Stimulated activated naive B cell treated with anti-CD40 and anti-IgM and Interleukin-4, amounts not matched to agents 10 μg/mL and 1 μg/mL and 100 μg/mL, for 72 hours (primary cell): ENCODE data around the gene COL10A1.
"Not testable (repeated sequence)": the region's sequence is repeated elsewhere in the genome, so short reads cannot be mapped to it uniquely, and the experiment has no call there.

ENCODE experiments used
- ATAC-seq, 2 donors: fragments of 150-1000 bp; cut with Tn5 transposase; replicated peaks; 2 replicates each; pipeline ENCODE4 v1.10.0; 2021; ENCODE audit warnings: moderate library complexity in 1 of 2
- DNase-seq: peaks from one replicate; pipeline ENCODE4 v3.0.0; 2021
- H3K27ac Mint-ChIP-seq: one replicate; pipeline ENCODE4 v1.8.0; 2022; ENCODE audit warnings: mild to moderate bottlenecking, mixed read lengths
- H3K27me3 Mint-ChIP-seq, 2 donors: one replicate each; pipeline ENCODE4 v1.8.0; 2022; ENCODE audit warnings: mixed read lengths in 2 of 2
- H3K36me3 Mint-ChIP-seq, 2 donors: one replicate each; pipeline ENCODE4 v1.8.0; 2022; ENCODE audit warnings: mixed read lengths in 2 of 2, mild to moderate bottlenecking in 1 of 2
- H3K4me1 Mint-ChIP-seq, 2 donors: one replicate each; pipeline ENCODE4 v1.8.0; 2022; ENCODE audit warnings: mixed read lengths in 2 of 2, mild to moderate bottlenecking in 1 of 2
- H3K4me3 Mint-ChIP-seq, 2 donors: one replicate each; pipeline ENCODE4 v1.8.0; 2022; ENCODE audit warnings: mild to moderate bottlenecking in 2 of 2, mixed read lengths in 2 of 2, moderate library complexity in 1 of 2
- H3K9me3 Mint-ChIP-seq, 2 donors: one replicate each; pipeline ENCODE4 v1.8.0; 2022; ENCODE audit warnings: mixed read lengths in 2 of 2, mild to moderate bottlenecking in 1 of 2

COL10A1 gene

GRCh38 chr6:116105247-116105646, 20.7 kb downstream of the COL10A1 start:
- ATAC-seq, result no peak
- Mint-ChIP-seq H3K4me3 (no peak overlapping the region), H3K36me3 (peaks cover 11 to 19% of the 10 kb centered on the region in 2 donors), H3K27ac (no peak overlapping the region), H3K9me3 (no peaks in the 10 kb centered on the region), H3K4me1 (peaks cover 21 to 45% of the 10 kb centered on the region in 2 donors), H3K27me3 (no peaks in the 10 kb centered on the region)
- DNase-seq, result no peak

GRCh38 chr6:116104636-116105035, 21.3 kb downstream of the COL10A1 start:
- no peaks in the 10 kb centered on the region for H3K9me3 Mint-ChIP-seq
- no peak for ATAC-seq
- no peak for DNase-seq
- H3K27ac Mint-ChIP-seq, result no peak overlapping the region
- no peak overlapping the region for H3K4me3 Mint-ChIP-seq
- H3K36me3 Mint-ChIP-seq, result peaks cover 10 to 18% of the 10 kb centered on the region in 2 donors
- H3K27me3 Mint-ChIP-seq, result no peaks in the 10 kb centered on the region
- peaks cover 21 to 47% of the 10 kb centered on the region in 2 donors for H3K4me1 Mint-ChIP-seq

GRCh38 chr6:116102873-116103272, 23.1 kb downstream of the COL10A1 start:
- Mint-ChIP-seq H3K9me3 (no peaks in the 10 kb centered on the region), H3K36me3 (peaks cover 3 to 7% of the 10 kb centered on the region in 2 donors), H3K4me1 (peaks cover 27 to 49% of the 10 kb centered on the region in 2 donors), H3K27ac (peak overlapping the region; percentile 31), H3K27me3 (no peaks in the 10 kb centered on the region), H3K4me3 (peak overlapping the region in 1 of 2 donors; percentile 53)
- DNase-seq (no peak), ATAC-seq (no peak)

GRCh38 chr6:116101790-116102189, 24.1 kb downstream of the COL10A1 start:
- Mint-ChIP-seq H3K4me1 (peaks cover 26 to 49% of the 10 kb centered on the region in 2 donors), H3K27ac (peak overlapping the region; percentile 37), H3K36me3 (peaks cover 4 to 8% of the 10 kb centered on the region in 2 donors), H3K9me3 (peaks cover 0 to under 1% of the 10 kb centered on the region in 2 donors), H3K4me3 (peak overlapping the region; percentile 93 to 97), H3K27me3 (no peaks in the 10 kb centered on the region)
- ATAC-seq (no peak), DNase-seq (no peak)

- H3K27ac Mint-ChIP-seq, result peak overlapping the region; percentile 94
- ATAC-seq, result peak; percentile 0 to 2
- H3K9me3 Mint-ChIP-seq, result peaks cover under 1 to 3% of the 10 kb centered on the region in 2 donors
- no peaks in the 10 kb centered on the region for H3K27me3 Mint-ChIP-seq
- peaks cover 26 to 49% of the 10 kb centered on the region in 2 donors for H3K4me1 Mint-ChIP-seq
- peaks cover 8 to 12% of the 10 kb centered on the region in 2 donors for H3K36me3 Mint-ChIP-seq
- H3K4me3 Mint-ChIP-seq, result peak overlapping the region; percentile 93 to 97
- no peak for DNase-seq
Observed at GRCh38 chr6:116101302-116101718, 24.6 kb downstream of the COL10A1 start.

GRCh38 chr6:116100419-116101301, 25.3 kb downstream of the COL10A1 start, which contains the start of gene NT5DC1:
Gene NT5DC1, plus strand, starts transcription at chr6:116100853. Its CDS starts 78 bp downstream, at chr6:116100931.
- H3K27me3 Mint-ChIP-seq, result no peaks in the 10 kb centered on the region
- DNase-seq, result peak; percentile 80
- peak within 1 kb of the TSS; percentile 93 to 97 for H3K4me3 Mint-ChIP-seq
- H3K36me3 Mint-ChIP-seq, result peaks cover 9 to 18% of the 10 kb centered on the region in 2 donors
- peak; percentile 89 to 93 for ATAC-seq
- H3K9me3 Mint-ChIP-seq, result peaks cover 7% of the 10 kb centered on the region in 2 donors
- peak within 1 kb of the TSS; percentile 94 for H3K27ac Mint-ChIP-seq
- H3K4me1 Mint-ChIP-seq, result peaks cover 26 to 44% of the 10 kb centered on the region in 2 donors

GRCh38 chr6:116099036-116099435, 26.9 kb downstream of the COL10A1 start:
- Mint-ChIP-seq H3K4me1 (peaks cover 22 to 35% of the 10 kb centered on the region in 2 donors), H3K9me3 (peaks cover 7 to 10% of the 10 kb centered on the region in 2 donors), H3K27ac (no peak overlapping the region), H3K4me3 (no peak overlapping the region), H3K36me3 (peaks cover 9 to 15% of the 10 kb centered on the region in 2 donors), H3K27me3 (no peaks in the 10 kb centered on the region)
- DNase-seq (no peak), ATAC-seq (no peak)

- ATAC-seq (no peak), DNase-seq (no peak)
- H3K36me3 Mint-ChIP-seq, result peaks cover 6 to 11% of the 10 kb centered on the region in 2 donors
- H3K4me1 Mint-ChIP-seq, result peaks cover 11 to 21% of the 10 kb centered on the region in 2 donors
- no peak overlapping the region for H3K27ac Mint-ChIP-seq
- peaks cover 7 to 10% of the 10 kb centered on the region in 2 donors for H3K9me3 Mint-ChIP-seq
- no peak overlapping the region for H3K4me3 Mint-ChIP-seq
- H3K27me3 Mint-ChIP-seq, result peaks cover 8% of the 10 kb centered on the region in 2 donors
Observed at GRCh38 chr6:116096979-116097816, 28.7 kb downstream of the COL10A1 start.

- Mint-ChIP-seq H3K36me3 (peaks cover 6 to 11% of the 10 kb centered on the region in 2 donors), H3K4me1 (peaks cover 6 to 12% of the 10 kb centered on the region in 2 donors)
- not testable (repeated sequence) for H3K27me3 Mint-ChIP-seq, H3K9me3 Mint-ChIP-seq, H3K27ac Mint-ChIP-seq, H3K4me3 Mint-ChIP-seq, DNase-seq, ATAC-seq
Observed at GRCh38 chr6:116096048-116096759, 29.7 kb downstream of the COL10A1 start.

- peaks cover 7 to 11% of the 10 kb centered on the region in 2 donors for H3K36me3 Mint-ChIP-seq
- peaks cover 6 to 7% of the 10 kb centered on the region in 2 donors for H3K4me1 Mint-ChIP-seq
- H3K4me3 Mint-ChIP-seq, result no peak overlapping the region
Observed at GRCh38 chr6:116094041-116094440, 31.9 kb downstream of the COL10A1 start.

GRCh38 chr6:116090251-116090650, 35.7 kb downstream of the COL10A1 start:
- DNase-seq (peak; percentile 2), ATAC-seq (peak; percentile 38 to 53)
- Mint-ChIP-seq H3K4me1 (peaks cover 14 to 28% of the 10 kb centered on the region in 2 donors), H3K9me3 (no peaks in the 10 kb centered on the region), H3K4me3 (no peak overlapping the region), H3K27me3 (peaks cover 8% of the 10 kb centered on the region in 2 donors), H3K36me3 (peaks cover 0 to 3% of the 10 kb centered on the region in 2 donors), H3K27ac (no peak overlapping the region)

More at GRCh38 chr6:116094041-116094440, 31.9 kb downstream of the COL10A1 start:
- peaks cover 7 to 10% of the 10 kb centered on the region in 2 donors for H3K9me3 Mint-ChIP-seq
- H3K27me3 Mint-ChIP-seq, result peaks cover 8% of the 10 kb centered on the region in 2 donors
- H3K27ac Mint-ChIP-seq, result no peak overlapping the region
- no peak for DNase-seq
- ATAC-seq, result no peak

GRCh38 chr6:116088946-116089345, 37.0 kb downstream of the COL10A1 start:
- Mint-ChIP-seq H3K4me1 (peaks cover 16 to 28% of the 10 kb centered on the region in 2 donors), H3K4me3 (no peak overlapping the region), H3K27me3 (peaks cover 8% of the 10 kb centered on the region in 2 donors), H3K27ac (no peak overlapping the region), H3K36me3 (peaks cover 0 to 3% of the 10 kb centered on the region in 2 donors), H3K9me3 (no peaks in the 10 kb centered on the region)
- ATAC-seq (no peak), DNase-seq (no peak)

- DNase-seq, result peak; percentile 36
- no peaks in the 10 kb centered on the region for H3K9me3 Mint-ChIP-seq
- ATAC-seq, result peak; percentile 97 to 99
Observed at GRCh38 chr6:116087437-116088027, 38.4 kb downstream of the COL10A1 start.

More at GRCh38 chr6:116087437-116088027, 38.4 kb downstream of the COL10A1 start:
- H3K27me3 Mint-ChIP-seq, result peaks cover 2 to 10% of the 10 kb centered on the region in 2 donors
- H3K36me3 Mint-ChIP-seq, result peaks cover 0 to 3% of the 10 kb centered on the region in 2 donors
- H3K4me1 Mint-ChIP-seq, result peaks cover 16 to 28% of the 10 kb centered on the region in 2 donors
- H3K4me3 Mint-ChIP-seq, result peak overlapping the region; percentile 5 to 15
- H3K27ac Mint-ChIP-seq, result peak overlapping the region; percentile 72
